M059J (cell line): ENCODE data around the gene CDHR1. TPM values are rescaled to one million over a fixed set of nuclear protein-coding genes. Genes with fewer than 3 reads are reported as not detected.

ENCODE experiments used
- DNase-seq: peaks from one replicate; pipeline ENCODE4 v3.0.0-alpha.2; 2012; ENCODE audit warnings: low read depth
- total RNA-seq: library from RNA; depleted of rRNA; stranded (reverse); fragments of >200 nt; shearing (Covaris generic); gene quantifications from 2 replicates; pipeline ENCODE4 v1.2.3, GENCODE V29; 2014; rRNA removed

Gene CDHR1
- total RNA-seq, 1 experiment from 2014 or later: not detected

DNA sequence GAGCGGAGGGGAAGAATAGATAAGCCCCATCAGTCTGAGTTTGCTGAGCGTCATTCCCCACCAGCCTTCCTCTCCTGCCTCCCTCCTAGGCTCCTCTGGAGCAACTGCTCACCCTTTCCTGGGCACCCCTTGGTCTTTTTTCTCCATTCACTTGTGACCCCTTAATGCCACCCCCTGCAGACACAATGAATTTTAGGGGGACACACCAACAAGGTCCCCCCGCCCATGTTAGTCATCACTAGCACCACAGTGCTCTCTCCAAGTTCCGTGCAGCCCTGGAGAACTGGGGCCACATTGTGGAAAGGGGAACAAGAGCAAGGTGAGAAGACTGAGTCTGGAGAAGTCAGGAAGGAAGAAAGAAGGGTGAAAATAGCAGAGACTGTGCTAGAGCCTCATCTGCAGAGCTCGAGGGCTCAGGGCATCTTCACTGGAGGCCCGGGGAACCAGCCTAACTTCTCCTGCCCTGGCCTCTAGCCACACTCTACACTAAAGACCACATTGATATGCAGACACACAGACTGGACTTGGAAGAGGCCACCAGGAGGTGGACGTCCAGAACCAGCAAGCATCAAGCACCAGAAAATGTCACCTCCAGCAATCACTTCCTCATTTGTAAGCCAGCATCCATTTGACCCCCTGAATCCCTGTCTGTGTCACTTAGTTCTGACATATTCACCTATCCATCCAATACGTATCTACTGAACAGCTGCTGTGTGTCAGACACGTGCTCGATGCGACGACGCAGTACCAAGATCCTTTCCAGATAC is 68.0 kb downstream of the CDHR1 start:
- no peak for DNase-seq

DNA sequence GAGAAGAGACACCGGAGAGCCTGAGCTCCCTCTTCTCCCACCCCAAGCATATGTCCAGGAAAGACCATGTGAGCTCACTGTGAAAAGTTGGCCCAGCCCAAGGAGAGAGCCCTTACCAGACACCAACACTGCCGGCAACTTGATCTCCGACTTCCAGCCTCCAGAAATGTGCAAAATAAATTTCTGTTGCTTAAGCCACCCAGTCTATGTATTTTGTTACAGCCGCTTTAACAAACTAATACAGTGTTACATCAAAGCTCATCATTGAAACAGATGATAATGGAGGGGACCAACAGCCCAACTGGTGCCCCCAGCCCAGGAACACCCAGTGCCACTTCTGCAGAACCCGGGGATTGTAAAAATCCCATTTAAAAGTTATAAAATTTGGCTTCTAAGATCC is 69.4 kb downstream of the CDHR1 start:
- no peak for DNase-seq

- peak; percentile 43 for DNase-seq
Observed at GRCh38 chr10:84264611-84265141, 70.3 kb downstream of the CDHR1 start.

- no peak for DNase-seq
Observed at GRCh38 chr10:84265418-84265817, 71.1 kb downstream of the CDHR1 start.

DNA sequence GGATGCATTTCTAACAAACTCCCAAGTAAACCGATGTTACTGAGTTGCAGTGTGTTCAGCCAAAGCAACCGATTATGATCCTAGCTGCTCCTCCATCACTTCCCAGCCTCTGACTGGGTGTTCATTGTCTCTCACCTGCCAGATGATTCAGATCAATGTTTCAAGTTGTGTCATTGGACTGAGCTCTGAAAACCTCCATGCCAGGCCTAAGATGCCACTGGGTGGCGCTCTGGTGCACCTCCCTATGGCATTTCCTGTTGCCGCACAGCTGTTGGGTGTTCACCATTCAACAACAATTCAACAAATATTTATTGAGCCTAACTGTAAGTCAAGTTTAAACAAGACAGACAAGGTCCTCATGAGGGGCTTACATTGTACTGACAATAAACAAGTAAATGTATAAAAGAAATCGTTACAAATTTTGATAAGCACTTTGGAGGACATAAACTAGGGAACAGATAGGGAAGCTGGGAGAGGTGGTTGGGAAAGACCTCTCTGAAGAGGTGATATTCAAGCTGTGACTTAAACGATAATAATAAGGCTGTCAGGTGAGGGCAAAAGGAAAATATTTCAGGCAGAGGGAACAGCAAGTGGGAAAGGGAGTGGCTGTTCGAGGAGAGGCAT is 73.3 kb downstream of the CDHR1 start:
- peak; percentile 41 for DNase-seq

DNA sequence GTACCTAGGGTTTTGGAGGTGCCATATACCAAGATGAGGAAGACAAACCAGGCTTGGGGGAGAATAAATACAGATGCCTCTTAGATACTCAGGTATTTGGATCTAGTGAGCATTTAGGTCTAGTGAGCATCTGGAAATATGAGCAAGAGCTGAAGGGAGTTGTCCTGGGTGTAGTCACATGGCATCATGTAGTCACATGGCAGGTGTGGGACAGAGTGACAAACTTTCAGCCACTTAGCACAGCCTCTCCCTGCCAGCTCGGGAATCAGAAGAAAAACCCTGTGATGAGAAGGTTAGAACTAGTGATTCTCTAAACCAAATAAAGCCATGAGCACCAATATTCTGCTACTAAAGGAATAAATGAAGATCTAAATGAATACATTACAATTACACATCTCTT is 74.8 kb downstream of the CDHR1 start:
- DNase-seq: no peak

Other genes starting within 250 kb of the CDHR1 start
- 218 TPM in 2 replicates for gene GHITM, start 55.0 kb upstream of the CDHR1 start, total RNA-seq
- not detected in 2 replicates for gene GPR15LG, start 20.7 kb upstream of the CDHR1 start, total RNA-seq
- gene LRIT2, start 31.0 kb downstream of the CDHR1 start, total RNA-seq: not detected in 2 replicates
- gene LRIT1, start 47.0 kb downstream of the CDHR1 start, total RNA-seq: not detected in 2 replicates
- gene RGR, start 50.5 kb downstream of the CDHR1 start, total RNA-seq: not detected in 2 replicates
- 15.0 and 18.3 TPM in 2 replicates for gene CCSER2, start 134.1 kb downstream of the CDHR1 start, total RNA-seq